ENCODE data around the gene VWA2. TPM values are rescaled to one million over a fixed set of nuclear protein-coding genes. Genes with fewer than 3 reads are reported as not detected.

Gene VWA2
- total and polyA plus RNA-seq, 2 donors (not counting 3 experiments of a cell fraction or from before 2014, with no cell fraction given), result not detected

GRCh38 chr10:114337510-114338462 lies 98.7 kb downstream of the VWA2 start:
- intact Hi-C loops (cut with micrococcal nuclease), result no loop called here
- H3K79me2 ChIP-seq (ENCODE audit: control insufficient read depth, insufficient read depth, low read length), result no peaks in the 10 kb centered on the region
- ChIA-PET POLR2A (no interaction called here), CTCF (no interaction called here)
- H3K27ac ChIP-seq (ENCODE audit: insufficient read depth, low read depth, low read length), result no peak overlapping the region
- DNase-seq (ENCODE audit: low read depth, low spot score) (no peak), FAIRE-seq (no peak)
- no peak overlapping the region for H3K9ac ChIP-seq (replicated peaks; ENCODE audit: extremely low read depth, insufficient read depth, low read length)
- H3K9me3 ChIP-seq (replicated peaks; ENCODE audit: control insufficient read depth, insufficient read depth, low read length), result no peaks in the 10 kb centered on the region
- no peak overlapping the region for H3K4me2 ChIP-seq (ENCODE audit: insufficient read depth, low read length)
- no peak overlapping the region for H3K4me3 ChIP-seq (replicated peaks in 1 of 3; ENCODE audit: insufficient read depth in 1 of 3, low read depth in 1 of 3, low read length in 3 of 3)
- H2AFZ ChIP-seq (ENCODE audit: low read depth, low read length), result no peak overlapping the region
- H3K36me3 ChIP-seq (ENCODE audit: control insufficient read depth in 2 of 2, extremely low read depth in 1 of 2, insufficient read depth in 2 of 2, low read length in 2 of 2), result no peaks in the 10 kb centered on the region
- H4K20me1 ChIP-seq (replicated peaks; ENCODE audit: control insufficient read depth, extremely low read depth, insufficient read depth, low read length), result no peaks in the 10 kb centered on the region
- H3K4me1 ChIP-seq (ENCODE audit: control insufficient read depth, extremely low read depth, insufficient read depth, low read length), result no peaks in the 10 kb centered on the region
- BruUV-seq (replicated peaks), result no TSS peak
- no peak for TF ChIP-seq MAX (IDR thresholded peaks at IDR 0.05; ENCODE audit: insufficient read depth, insufficient read length)
- TF ChIP-seq MYC (IDR thresholded peaks at IDR 0.05; ENCODE audit: low read depth, low read length), result no peak
- no peak for TF ChIP-seq JUN (IDR thresholded peaks at IDR 0.05; ENCODE audit: borderline replicate concordance, insufficient read depth, insufficient read length, low read depth)
- TF ChIP-seq GATA2 (IDR thresholded peaks at IDR 0.05; ENCODE audit: insufficient read depth, insufficient read length, low read depth, low read length), result no peak
- TF ChIP-seq POLR2A (IDR thresholded peaks at IDR 0.05; ENCODE audit: low read depth, low read length), result no peak
- no peak for TF ChIP-seq CTCF (IDR thresholded peaks at IDR 0.05; ENCODE audit: extremely low read depth in 1 of 2, insufficient read depth in 1 of 2, low read depth in 1 of 2, low read length in 2 of 2)
- no peak for TF ChIP-seq FOS (IDR thresholded peaks at IDR 0.05; ENCODE audit: borderline replicate concordance, insufficient read depth, low read length)
- no peak for TF ChIP-seq EZH2 (IDR thresholded peaks at IDR 0.05; ENCODE audit: borderline replicate concordance, low read depth, low read length, severe bottlenecking)
- no peak for TF ChIP-seq POLR2AphosphoS5 (IDR thresholded peaks at IDR 0.05; ENCODE audit: insufficient read depth, low read depth, low read length)
- no peaks in the 10 kb centered on the region for H3K9me1 ChIP-seq (replicated peaks; ENCODE audit: control insufficient read depth, extremely low read depth, insufficient read depth, low read length)
- peaks cover 3 to 15% of the 10 kb centered on the region in 2 experiments for H3K27me3 ChIP-seq (ENCODE audit: control insufficient read depth in 2 of 2, insufficient read depth in 2 of 2, low read length in 2 of 2)
- dilution Hi-C loops (cut with MboI; ENCODE audit: extremely low pct_ligation_motif_present, low sequenced_read_pairs), result no loop called here
